ENCODE data around the gene NCBP3.
"Not testable (repeated sequence)": the region's sequence is repeated elsewhere in the genome, so short reads cannot be mapped to it uniquely, and the experiment has no call there.

NCBP3 gene

DNA sequence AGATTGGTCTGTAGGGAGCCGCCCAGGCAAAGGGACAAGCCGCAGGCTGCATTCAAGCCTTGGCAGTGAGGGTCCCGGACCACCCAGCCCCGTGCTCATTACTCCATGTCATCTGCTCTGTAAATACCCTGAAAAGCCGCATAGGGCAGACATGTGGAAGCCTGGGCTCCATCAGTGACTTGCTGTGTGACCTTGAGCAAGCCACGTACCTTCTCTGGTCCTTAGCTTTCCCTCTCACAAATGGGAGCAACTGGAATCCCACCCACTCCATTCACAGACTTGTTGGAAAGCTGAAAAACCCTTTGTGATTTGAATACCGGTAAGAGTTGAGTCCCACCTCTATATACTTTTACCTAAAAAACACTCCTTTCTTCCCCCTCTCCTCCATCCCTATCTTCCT is 34.9 kb upstream of the NCBP3 start:
- no peak for DNase-seq (ENCODE audit: low read depth)

DNA sequence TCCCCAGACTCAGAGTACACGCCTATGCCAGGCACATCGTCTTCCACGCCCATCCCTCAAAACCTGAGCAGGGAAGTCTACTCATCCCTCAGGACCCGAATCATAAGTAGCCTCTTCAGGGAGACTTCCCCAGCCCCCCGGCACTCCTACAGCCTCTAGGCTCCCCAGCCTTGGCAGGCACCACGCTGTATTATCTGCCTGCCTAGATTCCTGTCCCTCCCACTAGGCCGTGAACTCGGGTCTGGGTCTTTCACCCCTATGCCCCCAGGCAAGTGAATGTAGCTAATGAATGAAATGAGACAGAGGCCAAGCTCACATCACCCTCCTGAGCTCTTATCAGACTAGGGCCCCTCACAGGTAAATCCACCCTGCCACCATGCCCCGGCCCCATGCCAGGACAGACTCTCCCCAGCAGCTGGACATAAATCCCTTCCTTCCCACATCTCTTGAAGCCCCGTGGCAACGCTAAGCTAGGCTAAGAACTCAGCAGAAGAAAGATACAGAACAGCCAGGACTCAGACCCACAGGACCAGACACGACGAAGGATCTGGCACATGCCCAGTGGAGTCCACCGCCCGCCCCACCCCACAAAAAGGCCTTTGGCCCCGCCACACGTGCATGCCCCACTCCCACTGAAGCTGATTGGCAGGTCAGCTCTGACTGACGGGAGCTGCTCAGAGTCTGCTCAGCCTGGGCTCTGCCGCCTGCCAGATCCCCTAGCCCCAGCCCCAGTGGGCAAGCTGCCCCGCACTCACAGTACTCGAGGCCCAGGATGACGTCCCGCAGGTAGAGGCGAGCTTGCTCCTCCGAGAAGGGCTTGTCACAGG is 33.8 kb upstream of the NCBP3 start:
- no peak for DNase-seq (ENCODE audit: low read depth)

- no peak for DNase-seq (ENCODE audit: low read depth)
These were observed 33.1 kb upstream of the NCBP3 start for GRCh38 chr17:3879186-3879585.

DNA sequence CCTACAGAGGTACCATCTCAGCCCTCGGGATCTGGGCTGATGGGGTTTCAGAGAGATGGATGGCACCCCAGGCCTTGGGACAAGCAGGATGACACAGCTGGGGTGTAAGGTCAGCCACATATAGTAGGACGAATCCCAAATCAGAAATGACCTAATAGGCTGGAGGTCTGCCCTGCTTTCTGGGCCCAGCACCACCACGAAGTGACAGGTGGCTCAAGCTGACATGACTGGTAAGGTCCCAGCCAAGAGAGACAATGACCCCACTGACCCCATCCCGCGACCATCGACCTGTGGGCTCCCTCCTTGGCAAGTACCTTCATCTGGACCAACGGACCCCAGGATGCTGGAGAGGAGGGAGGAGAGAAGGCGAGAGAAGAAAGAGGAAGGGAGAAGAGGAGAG is 31.2 kb upstream of the NCBP3 start:
- no peak for DNase-seq (ENCODE audit: low read depth)

DNA sequence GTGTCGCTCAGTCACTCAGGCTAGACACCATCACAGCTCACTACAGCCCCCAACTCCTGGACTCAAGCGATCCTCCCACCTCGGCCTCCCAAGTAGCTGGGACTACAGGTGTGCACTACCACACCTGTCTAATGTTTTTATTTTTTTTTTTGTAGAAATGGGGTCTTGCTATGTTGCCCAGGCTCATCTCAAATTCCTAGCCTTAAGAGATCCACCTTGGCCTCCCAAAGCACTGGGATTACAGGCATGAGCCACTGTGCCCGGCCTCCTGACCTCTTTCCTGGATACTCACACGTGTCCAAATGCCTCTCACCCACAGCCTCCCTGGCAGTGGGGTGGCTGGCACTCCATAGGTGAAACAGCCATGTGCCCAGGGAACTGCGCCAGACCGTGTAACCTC is 29.3 kb upstream of the NCBP3 start:
- no peak for DNase-seq (ENCODE audit: low read depth)

DNA sequence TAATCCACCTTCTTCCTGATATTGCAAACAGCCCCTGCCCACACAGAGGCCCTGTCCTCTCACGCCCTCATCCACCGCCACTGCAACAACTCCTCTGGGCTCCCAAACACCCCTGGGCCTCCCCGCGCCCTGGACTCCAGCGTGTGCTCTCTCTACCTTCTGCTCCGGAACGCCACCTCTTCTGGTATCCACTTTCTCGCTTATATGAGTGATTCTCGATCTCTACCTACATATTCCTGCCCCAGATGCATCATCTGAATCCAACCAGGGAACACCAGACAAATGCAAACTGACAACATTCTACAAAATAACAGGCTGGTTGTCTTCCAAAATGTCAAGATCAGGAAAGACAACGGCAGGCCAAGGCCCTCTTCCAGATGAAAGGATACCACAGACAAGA is 27.8 kb upstream of the NCBP3 start:
- no peak for DNase-seq (ENCODE audit: low read depth)

DNA sequence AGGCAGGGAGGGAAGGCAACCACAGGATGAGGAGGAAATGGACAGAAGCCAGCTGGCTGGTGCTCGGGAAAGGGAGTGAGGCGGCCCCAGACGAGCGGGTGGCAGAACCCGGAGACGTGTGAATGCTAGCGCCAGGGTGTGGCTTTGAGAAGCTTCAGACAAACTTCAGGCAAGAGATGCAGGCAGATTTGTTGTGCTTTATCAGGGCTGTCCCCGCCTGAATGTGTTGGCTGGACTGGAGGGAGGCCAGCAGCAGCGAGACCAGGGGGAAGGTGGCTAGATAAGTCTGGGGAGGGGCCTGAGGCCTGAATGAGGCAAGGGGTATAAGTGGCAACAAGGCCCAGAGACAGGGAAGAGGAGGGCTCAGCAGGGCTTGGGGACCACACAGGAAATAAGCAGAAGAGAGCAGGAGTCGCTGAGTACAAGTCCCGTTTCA is 24.8 kb upstream of the NCBP3 start:
- no peak for DNase-seq (ENCODE audit: low read depth)

DNA sequence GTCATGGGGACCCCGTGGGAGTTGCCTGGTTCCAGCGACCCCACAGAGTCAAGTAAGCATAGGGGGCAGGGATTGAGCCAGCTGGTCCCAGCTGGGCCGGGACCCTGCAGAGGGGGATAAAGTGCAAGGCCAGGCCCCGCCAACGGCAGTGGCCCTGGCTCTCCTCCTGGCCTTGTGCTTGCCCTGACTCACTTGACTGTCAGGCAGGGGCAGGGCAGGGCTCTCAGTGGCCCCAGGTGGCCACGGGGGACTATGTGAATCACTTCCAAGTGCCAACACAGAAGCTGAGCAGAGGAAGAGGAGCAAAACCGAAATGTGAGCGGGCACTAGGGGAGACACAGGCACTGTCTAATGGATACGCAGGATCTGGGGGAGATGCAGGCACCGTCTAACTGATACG is 21.6 kb upstream of the NCBP3 start:
- no peak for DNase-seq (ENCODE audit: low read depth)

- no peak for DNase-seq (ENCODE audit: low read depth)
These were observed 21.1 kb upstream of the NCBP3 start for GRCh38 chr17:3867106-3867505.

GRCh38 chr17:3866276-3866675 is 20.2 kb upstream of the NCBP3 start:
- DNase-seq (ENCODE audit: low read depth), result no peak

DNA sequence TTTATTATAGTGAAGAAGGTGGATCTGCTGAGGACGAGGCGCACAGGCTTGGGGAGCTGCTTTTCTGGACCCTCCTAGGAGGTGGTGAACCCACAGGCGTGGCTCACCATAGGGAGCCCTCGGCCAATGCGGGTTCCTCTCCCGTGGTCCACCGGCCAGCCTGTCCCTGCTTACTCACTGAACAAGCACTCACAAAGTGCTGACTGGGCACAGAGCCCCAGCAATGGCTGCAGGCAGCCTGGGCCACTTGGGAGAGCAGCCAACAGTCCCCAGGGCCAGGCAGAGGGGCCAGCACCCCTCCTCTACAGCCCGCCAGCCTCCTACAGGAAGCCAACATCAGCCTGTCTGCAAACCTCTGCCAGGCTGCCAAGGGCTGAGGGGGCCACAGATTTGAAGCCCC is 19.1 kb upstream of the NCBP3 start:
- DNase-seq (ENCODE audit: low read depth), result no peak

DNA sequence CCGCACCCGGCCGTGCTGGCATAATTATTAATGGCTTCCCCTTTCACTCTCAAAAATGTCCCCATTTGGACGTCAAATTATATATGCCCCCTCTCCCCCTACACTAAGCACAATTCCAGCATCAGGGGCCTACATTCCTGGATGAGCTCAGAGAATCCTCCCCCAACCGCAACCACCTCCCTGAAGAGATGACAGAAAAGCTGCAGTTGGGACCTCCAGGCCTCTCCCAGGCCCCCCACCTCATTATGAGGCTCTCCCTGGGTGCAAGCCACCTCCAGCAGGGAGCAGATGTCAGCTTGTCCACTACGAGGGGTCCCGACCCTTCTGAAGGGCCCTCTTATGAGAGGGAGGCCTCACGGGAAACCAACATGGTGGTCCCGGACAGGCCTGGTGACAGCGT is 18.5 kb upstream of the NCBP3 start:
- DNase-seq (ENCODE audit: low read depth), result no peak

DNA sequence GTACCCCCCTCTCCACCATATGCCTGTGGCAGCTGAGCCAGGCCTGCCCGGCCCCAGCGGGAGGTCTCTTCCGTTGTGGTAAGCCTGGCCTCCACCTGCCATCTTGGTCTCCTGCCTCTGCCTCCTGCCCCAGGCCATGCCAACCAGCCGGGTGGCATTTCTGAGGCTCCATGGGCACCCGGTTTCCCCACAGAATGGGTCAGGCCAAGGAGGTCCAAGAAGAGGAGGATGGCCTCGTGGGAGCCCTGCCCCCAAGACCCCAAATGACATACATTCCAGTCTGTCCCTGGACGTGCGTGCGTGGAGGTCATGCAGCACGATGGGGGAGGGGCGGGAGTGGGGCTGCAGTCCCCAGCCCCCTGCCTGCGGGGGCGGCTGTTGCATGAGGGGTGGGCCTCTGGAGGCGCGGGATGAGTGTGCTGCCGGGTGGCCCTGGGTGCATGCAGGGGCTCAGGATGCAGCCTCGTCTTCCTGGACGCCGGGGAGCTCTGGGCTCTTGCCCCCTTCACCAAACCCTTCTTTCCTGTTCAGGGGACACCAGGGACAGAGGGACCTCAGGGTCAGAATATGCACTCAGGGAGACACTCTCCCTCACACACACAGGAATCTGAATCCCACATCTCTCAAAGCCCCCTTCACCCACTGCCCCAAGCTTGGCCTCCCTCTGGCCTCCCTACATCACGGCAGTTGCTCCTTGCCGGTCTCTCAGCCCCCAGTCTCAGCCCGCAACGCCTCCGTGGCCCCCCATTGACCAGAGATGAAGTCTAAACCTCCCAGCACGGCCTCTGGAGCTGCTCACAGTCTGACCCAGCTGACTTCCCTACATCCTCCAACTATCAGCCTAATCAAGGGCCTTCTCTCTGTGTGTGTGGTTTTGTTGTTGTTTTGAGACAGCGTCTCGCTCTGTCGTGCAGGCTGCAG is 16.0 kb upstream of the NCBP3 start:
- DNase-seq (ENCODE audit: low read depth), result no peak

- DNase-seq (ENCODE audit: low read depth), result no peak
These were observed 15.1 kb upstream of the NCBP3 start for GRCh38 chr17:3860939-3861700.

DNA sequence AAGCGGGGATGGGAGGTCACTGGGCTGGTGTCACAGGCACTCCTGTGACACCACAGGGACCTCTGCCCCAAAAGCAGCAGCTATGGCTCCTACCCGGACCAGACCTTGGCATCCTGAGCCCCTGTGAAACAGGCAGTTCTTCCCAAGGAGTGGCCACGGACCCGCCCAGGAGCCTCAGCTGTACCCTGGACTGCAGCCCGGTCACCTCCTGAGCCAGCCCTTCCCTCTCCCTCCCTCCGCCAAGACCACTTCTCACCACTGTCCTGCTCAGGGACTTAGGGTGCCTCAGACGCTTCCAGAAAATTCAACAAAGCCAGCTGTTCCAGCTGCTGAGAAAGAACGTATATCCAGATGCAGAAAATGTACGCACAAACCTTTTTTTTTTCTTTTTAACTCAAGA is 13.9 kb upstream of the NCBP3 start:
- no peak for DNase-seq (ENCODE audit: low read depth)

DNA sequence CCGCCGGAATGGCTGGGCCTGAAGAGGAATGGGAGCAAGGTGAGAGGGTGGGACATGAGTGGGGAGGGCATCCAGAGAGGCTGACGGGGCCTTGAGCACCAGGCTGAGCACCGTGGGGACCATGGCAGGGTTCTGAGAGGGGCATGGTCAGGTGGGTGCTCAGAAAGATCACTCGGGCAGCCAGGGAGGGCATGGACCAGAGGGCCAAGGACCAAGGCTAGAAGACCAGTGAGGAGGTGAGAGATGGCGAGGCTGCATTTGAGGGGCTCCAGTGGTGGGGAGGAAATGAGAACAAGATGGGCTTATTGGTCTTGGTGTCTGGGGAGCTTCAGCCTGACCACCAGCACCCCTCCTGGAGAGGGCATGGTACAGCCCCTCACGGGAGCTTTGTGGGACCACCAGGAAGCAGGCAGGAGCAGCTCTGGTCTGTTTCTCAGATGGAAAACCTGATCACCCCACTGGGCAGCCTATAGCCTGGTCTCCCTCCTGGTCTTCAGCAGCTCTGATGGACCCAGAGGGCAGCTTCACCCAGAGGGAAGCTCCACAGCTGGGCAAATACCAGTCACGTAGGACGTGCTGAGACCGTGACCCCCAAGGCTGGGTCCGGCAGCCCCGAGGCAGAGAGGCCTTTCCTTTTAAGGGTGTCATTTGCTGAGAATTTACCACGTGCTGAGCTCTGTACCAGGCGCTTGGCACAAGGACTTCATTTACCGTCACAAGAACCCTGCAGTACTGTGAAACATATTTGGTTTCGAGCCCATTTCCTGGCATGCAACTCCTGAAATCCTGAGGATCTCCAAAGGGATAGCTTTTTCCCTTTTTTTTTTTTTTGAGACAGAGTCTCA is 11.4 kb upstream of the NCBP3 start:
- DNase-seq (ENCODE audit: low read depth), result no peak

- not testable (repeated sequence) for DNase-seq (ENCODE audit: low read depth)
These were observed 8.2 kb upstream of the NCBP3 start for GRCh38 chr17:3854204-3854603.

DNA sequence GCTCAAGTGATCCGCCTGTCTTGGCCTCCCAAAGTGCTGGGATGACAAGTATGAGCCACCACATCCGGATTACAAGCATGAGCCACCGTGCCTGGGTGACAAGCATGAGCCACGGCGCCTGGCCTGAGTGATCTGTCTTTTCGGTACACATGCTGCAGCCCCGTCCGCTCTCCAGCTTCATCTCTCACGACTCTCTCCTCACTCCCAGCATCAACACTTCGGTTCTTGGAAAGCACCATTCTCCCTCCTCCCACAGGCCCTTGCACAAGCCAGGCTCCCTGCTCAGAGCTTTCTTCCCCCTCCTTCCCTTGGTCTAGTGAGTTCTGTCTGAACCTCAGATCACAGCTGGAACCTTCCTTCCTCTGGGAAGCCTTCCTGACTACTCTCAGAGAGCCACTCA is 6.5 kb upstream of the NCBP3 start:
- no peak for DNase-seq (ENCODE audit: low read depth)

DNA sequence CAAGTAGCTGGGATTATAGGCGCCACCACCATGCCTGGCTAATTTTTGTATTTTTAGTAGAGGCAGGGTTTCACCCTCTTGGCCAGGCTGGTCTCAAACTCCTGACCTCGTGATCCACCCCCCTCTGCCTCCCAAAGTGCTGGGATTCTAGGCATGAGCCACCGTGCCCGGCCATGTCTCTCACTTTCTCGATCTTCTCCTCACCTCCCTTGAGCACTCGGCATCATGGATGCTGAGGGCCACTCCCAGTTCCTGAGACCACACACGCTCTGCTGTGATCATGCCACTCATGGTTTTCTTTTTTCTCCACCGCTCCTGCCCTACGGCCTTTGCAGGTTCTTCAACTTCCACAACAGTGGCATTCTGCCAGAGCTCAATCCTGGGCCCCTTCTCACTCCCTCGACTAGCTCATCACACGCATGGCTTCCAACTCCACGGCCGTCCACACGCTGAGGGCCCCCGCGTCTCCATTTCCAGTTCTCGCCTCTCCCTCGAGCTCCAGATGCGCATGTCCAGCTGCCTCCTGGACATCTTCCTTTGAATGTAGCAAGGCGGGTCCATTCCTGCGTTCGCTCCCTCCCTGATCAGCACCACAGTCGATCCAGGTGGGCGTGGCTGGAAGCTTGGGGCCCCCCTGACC is 5.5 kb upstream of the NCBP3 start:
- no peak for DNase-seq (ENCODE audit: low read depth)

GRCh38 chr17:3848229-3848835 is 2.3 kb upstream of the NCBP3 start:
- DNase-seq (ENCODE audit: low read depth), result no peak
